ENCODE measurements around the gene RNF214. TPM values are rescaled to one million over a fixed set of nuclear protein-coding genes. Genes with fewer than 3 reads are reported as not detected.

The RNF214 gene
- total and polyA plus RNA-seq, 2 of the 13 experiments (the other 11 are each of a cell fraction or from before 2014, with no cell fraction given), result 10.7 to 12.6 TPM

DNA sequence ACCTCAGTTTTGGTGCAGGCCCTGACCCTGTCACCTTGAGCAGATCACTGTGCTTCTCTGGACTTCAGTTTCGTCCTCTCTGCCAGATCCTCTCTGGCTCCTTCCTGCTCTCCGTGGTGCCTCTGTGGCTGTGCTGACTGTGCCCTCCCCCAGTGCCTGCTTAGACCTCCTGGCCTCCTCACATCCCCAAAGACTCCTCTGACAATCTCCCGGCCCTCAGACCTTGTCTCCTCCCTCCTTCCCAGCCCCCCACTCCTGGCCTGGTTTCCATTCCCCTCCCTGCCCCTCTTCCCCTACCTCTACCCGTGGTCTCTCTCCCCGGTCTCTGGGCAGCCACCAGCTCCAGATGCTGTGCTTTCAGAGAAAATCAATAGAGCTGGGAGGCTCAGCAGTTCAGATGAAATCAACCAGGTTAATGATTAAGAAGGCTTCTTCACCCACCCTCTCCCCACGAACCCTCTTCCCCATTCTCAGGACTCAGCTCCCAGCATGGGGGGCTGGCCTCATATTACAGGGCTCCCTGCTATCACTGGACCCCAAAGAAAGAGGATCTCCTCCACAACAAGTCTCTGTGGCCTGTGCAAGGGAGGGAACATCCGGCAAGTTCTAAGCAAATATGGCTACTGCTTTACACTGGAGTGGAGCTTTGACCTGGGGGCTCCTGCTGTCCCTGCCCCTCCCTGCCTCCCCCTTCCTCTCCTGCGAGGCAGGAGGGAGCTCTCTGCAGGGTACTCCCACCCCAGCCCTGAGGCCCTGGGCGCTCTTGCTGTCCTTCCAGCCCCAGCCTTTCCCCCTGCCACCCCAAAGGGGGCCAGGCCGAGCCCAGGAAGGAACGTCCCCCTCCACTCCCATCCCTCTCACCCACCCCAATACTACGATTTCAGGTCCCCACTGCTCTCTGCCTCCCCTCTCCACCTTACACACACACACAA is 67.1 kb downstream of the RNF214 start (continued):
- TF ChIP-seq ATM (IDR thresholded peaks at IDR 0.05; ENCODE audit: borderline replicate concordance) (no peak), RARA (CRISPR knock-in tag; IDR thresholded peaks at IDR 0.05) (peak; percentile 60), RAD21 (CRISPR knock-in tag; IDR thresholded peaks at IDR 0.05) (no peak), NPAS2 (CRISPR knock-in tag; IDR thresholded peaks at IDR 0.05; ENCODE audit: borderline replicate concordance) (no peak), CAMTA2 (CRISPR knock-in tag; IDR thresholded peaks at IDR 0.05; ENCODE audit: borderline replicate concordance) (peak; percentile 18; the same call in 1 of the 2 replicates), ZNF569 (CRISPR knock-in tag; IDR thresholded peaks at IDR 0.05; ENCODE audit: borderline replicate concordance) (no peak), SP140L (CRISPR knock-in tag; IDR thresholded peaks at IDR 0.05; ENCODE audit: borderline replicate concordance) (no peak), TP53 (CRISPR knock-in tag; conservative IDR thresholded peaks at IDR 0.05) (no peak), ETV5 (CRISPR knock-in tag; IDR thresholded peaks at IDR 0.05; ENCODE audit: borderline replicate concordance) (peak; percentile 55), ZNF234 (CRISPR knock-in tag; conservative IDR thresholded peaks at IDR 0.05) (no peak), ZFYVE20 (CRISPR knock-in tag; IDR thresholded peaks at IDR 0.05; ENCODE audit: borderline replicate concordance, low read depth) (no peak), ZNF878 (CRISPR knock-in tag; IDR thresholded peaks at IDR 0.05) (no peak), DNMT1 (CRISPR knock-in tag; IDR thresholded peaks at IDR 0.05) (no peak), SNAI1 (CRISPR knock-in tag; IDR thresholded peaks at IDR 0.05; ENCODE audit: borderline replicate concordance) (peak; percentile 73; the same call in 1 of the 2 replicates), ZNF430 (CRISPR knock-in tag; IDR thresholded peaks at IDR 0.05) (0 out of 2 replicates have a peak, but pooled peaks have one; percentile 24), ARID2 (CRISPR knock-in tag; IDR thresholded peaks at IDR 0.05; ENCODE audit: borderline replicate concordance) (no peak), ZFP62 (CRISPR knock-in tag; IDR thresholded peaks at IDR 0.05) (no peak), ZNF468 (CRISPR knock-in tag; IDR thresholded peaks at IDR 0.05) (peak; percentile 54; the same call in 1 of the 2 replicates), ZNF670 (CRISPR knock-in tag; IDR thresholded peaks at IDR 0.05; ENCODE audit: borderline replicate concordance) (no peak), MED1 (CRISPR knock-in tag; IDR thresholded peaks at IDR 0.05) (peak; percentile 46)
- TF ChIP-seq, protein P1, sequence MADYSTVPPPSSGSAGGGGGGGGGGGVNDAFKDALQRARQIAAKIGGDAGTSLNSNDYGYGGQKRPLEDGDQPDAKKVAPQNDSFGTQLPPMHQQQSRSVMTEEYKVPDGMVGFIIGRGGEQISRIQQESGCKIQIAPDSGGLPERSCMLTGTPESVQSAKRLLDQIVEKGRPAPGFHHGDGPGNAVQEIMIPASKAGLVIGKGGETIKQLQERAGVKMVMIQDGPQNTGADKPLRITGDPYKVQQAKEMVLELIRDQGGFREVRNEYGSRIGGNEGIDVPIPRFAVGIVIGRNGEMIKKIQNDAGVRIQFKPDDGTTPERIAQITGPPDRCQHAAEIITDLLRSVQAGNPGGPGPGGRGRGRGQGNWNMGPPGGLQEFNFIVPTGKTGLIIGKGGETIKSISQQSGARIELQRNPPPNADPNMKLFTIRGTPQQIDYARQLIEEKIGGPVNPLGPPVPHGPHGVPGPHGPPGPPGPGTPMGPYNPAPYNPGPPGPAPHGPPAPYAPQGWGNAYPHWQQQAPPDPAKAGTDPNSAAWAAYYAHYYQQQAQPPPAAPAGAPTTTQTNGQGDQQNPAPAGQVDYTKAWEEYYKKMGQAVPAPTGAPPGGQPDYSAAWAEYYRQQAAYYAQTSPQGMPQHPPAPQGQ (CRISPR knock-in tag; IDR thresholded peaks at IDR 0.05; ENCODE audit: borderline replicate concordance), result no peak
- TF ChIP-seq, protein P2, sequence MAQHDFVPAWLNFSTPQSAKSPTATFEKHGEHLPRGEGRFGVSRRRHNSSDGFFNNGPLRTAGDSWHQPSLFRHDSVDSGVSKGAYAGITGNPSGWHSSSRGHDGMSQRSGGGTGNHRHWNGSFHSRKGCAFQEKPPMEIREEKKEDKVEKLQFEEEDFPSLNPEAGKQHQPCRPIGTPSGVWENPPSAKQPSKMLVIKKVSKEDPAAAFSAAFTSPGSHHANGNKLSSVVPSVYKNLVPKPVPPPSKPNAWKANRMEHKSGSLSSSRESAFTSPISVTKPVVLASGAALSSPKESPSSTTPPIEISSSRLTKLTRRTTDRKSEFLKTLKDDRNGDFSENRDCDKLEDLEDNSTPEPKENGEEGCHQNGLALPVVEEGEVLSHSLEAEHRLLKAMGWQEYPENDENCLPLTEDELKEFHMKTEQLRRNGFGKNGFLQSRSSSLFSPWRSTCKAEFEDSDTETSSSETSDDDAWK (CRISPR knock-in tag; IDR thresholded peaks at IDR 0.05), result no peak
- TF ChIP-seq, protein P3, sequence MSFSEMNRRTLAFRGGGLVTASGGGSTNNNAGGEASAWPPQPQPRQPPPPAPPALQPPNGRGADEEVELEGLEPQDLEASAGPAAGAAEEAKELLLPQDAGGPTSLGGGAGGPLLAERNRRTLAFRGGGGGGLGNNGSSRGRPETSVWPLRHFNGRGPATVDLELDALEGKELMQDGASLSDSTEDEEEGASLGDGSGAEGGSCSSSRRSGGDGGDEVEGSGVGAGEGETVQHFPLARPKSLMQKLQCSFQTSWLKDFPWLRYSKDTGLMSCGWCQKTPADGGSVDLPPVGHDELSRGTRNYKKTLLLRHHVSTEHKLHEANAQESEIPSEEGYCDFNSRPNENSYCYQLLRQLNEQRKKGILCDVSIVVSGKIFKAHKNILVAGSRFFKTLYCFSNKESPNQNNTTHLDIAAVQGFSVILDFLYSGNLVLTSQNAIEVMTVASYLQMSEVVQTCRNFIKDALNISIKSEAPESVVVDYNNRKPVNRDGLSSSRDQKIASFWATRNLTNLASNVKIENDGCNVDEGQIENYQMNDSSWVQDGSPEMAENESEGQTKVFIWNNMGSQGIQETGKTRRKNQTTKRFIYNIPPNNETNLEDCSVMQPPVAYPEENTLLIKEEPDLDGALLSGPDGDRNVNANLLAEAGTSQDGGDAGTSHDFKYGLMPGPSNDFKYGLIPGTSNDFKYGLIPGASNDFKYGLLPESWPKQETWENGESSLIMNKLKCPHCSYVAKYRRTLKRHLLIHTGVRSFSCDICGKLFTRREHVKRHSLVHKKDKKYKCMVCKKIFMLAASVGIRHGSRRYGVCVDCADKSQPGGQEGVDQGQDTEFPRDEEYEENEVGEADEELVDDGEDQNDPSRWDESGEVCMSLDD (CRISPR knock-in tag; IDR thresholded peaks at IDR 0.05; ENCODE audit: borderline replicate concordance), result peak; percentile 98

Measured in HepG2 (cell line).